ENCODE results near the gene PTK7. TPM values are rescaled to one million over a fixed set of nuclear protein-coding genes. Genes with fewer than 3 reads are reported as not detected.

PTK7 gene
- total RNA-seq, 2 experiments from 2014 or later = 1.2 to 1.6 TPM

- Mint-ChIP-seq H3K4me1 (ENCODE audit: low read depth) (peaks cover 10% of the 10 kb centered on the region), H3K27ac (no peak overlapping the region), H3K36me3 (ENCODE audit: low read depth) (no peaks in the 10 kb centered on the region), H3K9me3 (no peaks in the 10 kb centered on the region), H3K27me3 (no peaks in the 10 kb centered on the region), H3K4me3 (no peak overlapping the region)
- Histone ChIP-seq H3K36me3 (ENCODE audit: insufficient read depth, low read length) (no peaks in the 10 kb centered on the region), H3K4me1 (ENCODE audit: insufficient read depth, low read length) (peaks cover 19% of the 10 kb centered on the region), H3K27ac (ENCODE audit: low read depth in 1 of 2, low read length in 2 of 2) (no peak overlapping the region), H3K9me3 (ENCODE audit: control insufficient read depth in 1 of 2, insufficient read depth in 1 of 2, low read length in 2 of 2) (no peaks in the 10 kb centered on the region), H3K4me3 (ENCODE audit: low read length) (no peak overlapping the region), H3K27me3 (ENCODE audit: control insufficient read depth in 1 of 2, insufficient read depth in 2 of 2, low read length in 2 of 2) (peaks cover 0 to 2% of the 10 kb centered on the region in 2 experiments)
- intact Hi-C loops (cut with DNase I, micrococcal nuclease) = loop anchor here in 1 of 2 experiments (5.0 kb wide), 2 partner anchors 178 to 488 kb away; no protein-coding TSS in a partner anchor
- CTCF ChIA-PET = no interaction called here
- POLR2A ChIA-PET = no interaction called here
- no peak for ATAC-seq (ENCODE audit: poor library complexity)
- no peak for TF ChIP-seq CTCF (IDR thresholded peaks at IDR 0.05)
- DNase-seq = no peak
Measured at GRCh38 chr6:43144879-43145278, 68.8 kb downstream of the PTK7 start.

- H3K9me3 Mint-ChIP-seq = no peaks in the 10 kb centered on the region
- H3K36me3 ChIP-seq (ENCODE audit: insufficient read depth, low read length) = no peaks in the 10 kb centered on the region
- intact Hi-C loops (cut with DNase I, micrococcal nuclease) = no loop called here
- H3K4me3 ChIP-seq (ENCODE audit: low read length) = no peak overlapping the region
- peaks cover 19% of the 10 kb centered on the region for H3K4me1 ChIP-seq (ENCODE audit: insufficient read depth, low read length)
- H3K27ac ChIP-seq (ENCODE audit: low read depth in 1 of 2, low read length in 2 of 2) = no peak overlapping the region
- POLR2A ChIA-PET = no interaction called here
- DNase-seq (no peak), ATAC-seq (ENCODE audit: poor library complexity) (no peak)
- TF ChIP-seq CTCF (IDR thresholded peaks at IDR 0.05) = no peak
- peaks cover 0 to 2% of the 10 kb centered on the region in 2 experiments for H3K27me3 ChIP-seq (ENCODE audit: control insufficient read depth in 1 of 2, insufficient read depth in 2 of 2, low read length in 2 of 2)
- no peak overlapping the region for H3K4me3 Mint-ChIP-seq
- CTCF ChIA-PET = no interaction called here
- no peaks in the 10 kb centered on the region for H3K9me3 ChIP-seq (ENCODE audit: control insufficient read depth in 1 of 2, insufficient read depth in 1 of 2, low read length in 2 of 2)
- H3K27ac Mint-ChIP-seq = no peak overlapping the region
- peaks cover 10% of the 10 kb centered on the region for H3K4me1 Mint-ChIP-seq (ENCODE audit: low read depth)
- no peaks in the 10 kb centered on the region for H3K27me3 Mint-ChIP-seq
- H3K36me3 Mint-ChIP-seq (ENCODE audit: low read depth) = no peaks in the 10 kb centered on the region
Measured at GRCh38 chr6:43146261-43146660, 70.1 kb downstream of the PTK7 start.

DNA sequence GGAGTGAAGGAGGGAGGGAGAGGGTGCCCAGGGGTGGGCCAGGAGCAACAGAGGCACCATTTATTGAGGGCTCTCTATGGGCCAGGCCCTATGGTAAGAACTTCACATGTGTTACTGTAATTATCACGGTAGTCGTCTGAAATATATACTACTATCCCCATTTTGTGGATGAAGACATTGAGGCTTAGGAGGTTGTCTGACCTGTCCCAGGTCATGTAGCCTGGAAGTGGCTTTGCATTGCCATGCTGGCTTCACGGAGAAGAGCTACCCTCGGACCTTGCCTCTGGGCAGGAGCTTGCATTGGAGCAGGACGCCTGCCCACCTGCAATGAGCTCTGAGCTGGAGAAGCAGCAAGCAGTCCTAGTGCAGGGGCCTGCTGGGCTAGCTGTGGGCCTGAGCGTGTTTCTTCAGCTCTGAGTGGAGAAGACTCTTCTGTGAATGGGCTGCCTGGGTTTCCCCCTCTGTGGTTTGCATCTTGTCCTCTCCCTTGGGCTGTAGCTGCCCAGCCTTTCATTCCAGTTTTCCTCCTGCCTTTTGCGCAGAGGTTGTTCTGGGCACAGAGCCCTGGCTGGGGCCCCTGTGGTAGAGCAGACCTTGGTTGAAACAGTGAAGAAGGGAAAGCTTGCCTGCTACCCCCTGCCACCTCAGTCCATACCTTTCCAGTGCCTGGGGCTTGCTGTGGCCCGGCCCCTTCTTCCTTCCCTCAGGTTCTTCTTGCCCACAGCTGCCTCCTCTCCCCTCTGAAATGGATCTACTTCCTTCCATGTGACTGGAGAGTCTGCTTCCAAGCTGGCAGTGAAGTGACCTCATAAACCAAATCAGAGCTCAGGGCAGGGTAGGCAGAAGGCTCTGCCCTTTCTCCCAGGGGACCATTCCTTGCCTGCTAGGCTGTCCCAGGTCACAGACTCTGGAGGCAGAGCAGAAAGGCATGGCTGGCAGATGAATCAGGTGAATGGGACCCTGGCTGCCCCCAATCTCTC is 70.9 kb downstream of the PTK7 start:
- Histone ChIP-seq H3K27ac (ENCODE audit: low read depth in 1 of 2, low read length in 2 of 2) (no peak overlapping the region), H3K27me3 (ENCODE audit: control insufficient read depth in 1 of 2, insufficient read depth in 2 of 2, low read length in 2 of 2) (peaks cover 0 to 2% of the 10 kb centered on the region in 2 experiments), H3K9me3 (ENCODE audit: control insufficient read depth in 1 of 2, insufficient read depth in 1 of 2, low read length in 2 of 2) (no peaks in the 10 kb centered on the region), H3K4me3 (ENCODE audit: low read length) (no peak overlapping the region), H3K4me1 (ENCODE audit: insufficient read depth, low read length) (peaks cover 16% of the 10 kb centered on the region), H3K36me3 (ENCODE audit: insufficient read depth, low read length) (no peaks in the 10 kb centered on the region)
- ChIA-PET CTCF (no interaction called here), POLR2A (no interaction called here)
- no peak overlapping the region for H3K27ac Mint-ChIP-seq
- no peak for TF ChIP-seq CTCF (IDR thresholded peaks at IDR 0.05)
- intact Hi-C loops (cut with DNase I, micrococcal nuclease) = no loop called here
- ATAC-seq (ENCODE audit: poor library complexity) = no peak
- H3K4me1 Mint-ChIP-seq (ENCODE audit: low read depth) = peaks cover 10% of the 10 kb centered on the region
- no peak overlapping the region for H3K4me3 Mint-ChIP-seq
- no peaks in the 10 kb centered on the region for H3K27me3 Mint-ChIP-seq
- no peaks in the 10 kb centered on the region for H3K36me3 Mint-ChIP-seq (ENCODE audit: low read depth)
- H3K9me3 Mint-ChIP-seq = no peaks in the 10 kb centered on the region
- DNase-seq = no peak
